Mesenchymal stem cell (in vitro differentiated cells and primary cell): ENCODE results near the gene CLDN1.

Experiments used
- DNase-seq: peaks from one replicate; pipeline ENCODE4 v3.0.0-alpha.2; 2013
- H2AFZ ChIP-seq: one replicate; pipeline ENCODE4 v1.6.1; 2013; ENCODE audit warnings: low read depth, mild to moderate bottlenecking, control low read depth, inconsistent platforms, low read length, moderate library complexity
- H2AK5ac ChIP-seq: 2 replicates; pipeline ENCODE4 v1.6.1; 2013; ENCODE audit warnings: low read length, moderate library complexity, mild to moderate bottlenecking, inconsistent platforms; ENCODE audit not compliant: severe bottlenecking
- H2BK120ac ChIP-seq: one replicate; pipeline ENCODE4 v1.6.1; 2013; ENCODE audit warnings: low read depth, mild to moderate bottlenecking, inconsistent platforms, low read length, moderate library complexity
- H2BK12ac ChIP-seq, 2 experiments: one replicate each; pipeline ENCODE4 v1.6.1; 2013; ENCODE audit warnings: inconsistent platforms in 2 of 2, low read length in 2 of 2, mild to moderate bottlenecking in 2 of 2, moderate library complexity in 2 of 2, control low read depth in 1 of 2
- H2BK15ac ChIP-seq: one replicate; pipeline ENCODE4 v1.6.1; 2013; ENCODE audit warnings: mild to moderate bottlenecking, low read depth, inconsistent platforms; ENCODE audit not compliant: poor library complexity, severe bottlenecking
- H2BK5ac ChIP-seq: 2 replicates; pipeline ENCODE4 v1.6.1; 2013; ENCODE audit warnings: low read depth, mild to moderate bottlenecking, low read length, control low read depth, inconsistent platforms; ENCODE audit not compliant: poor library complexity, severe bottlenecking
- H3K14ac ChIP-seq, 2 experiments: one replicate each; pipeline ENCODE4 v1.6.1; 2013; ENCODE audit warnings: inconsistent platforms in 2 of 2, low read length in 2 of 2, control low read depth in 1 of 2, mild to moderate bottlenecking in 1 of 2, moderate library complexity in 1 of 2
- H3K18ac ChIP-seq, 2 experiments: one replicate each; pipeline ENCODE4 v1.6.1; 2013; ENCODE audit warnings: inconsistent platforms in 2 of 2, low read length in 2 of 2, control low read depth in 1 of 2, low read depth in 1 of 2, mild to moderate bottlenecking in 1 of 2
- H3K23ac ChIP-seq, 2 experiments: one replicate each; pipeline ENCODE4 v1.6.1; 2013; ENCODE audit warnings: inconsistent platforms in 2 of 2, low read length in 2 of 2, mild to moderate bottlenecking in 2 of 2, moderate library complexity in 2 of 2, control low read depth in 1 of 2
- H3K27ac ChIP-seq: 2 replicates; pipeline ENCODE4 v1.5.1; 2013; ENCODE audit warnings: mild to moderate bottlenecking, moderate library complexity, low read length, control low read depth, inconsistent platforms; ENCODE audit not compliant: poor library complexity, severe bottlenecking
- H3K27me3 ChIP-seq, 2 experiments: 2 replicates each; pipeline versions ENCODE4 v1.6.1 to v1.7.0; 2013; ENCODE audit warnings: low read length in 2 of 2, mild to moderate bottlenecking in 2 of 2, moderate library complexity in 2 of 2, control low read depth in 1 of 2, inconsistent platforms in 1 of 2; ENCODE audit not compliant: control insufficient read depth in 1 of 2, insufficient read depth in 1 of 2
- H3K36me3 ChIP-seq, 2 experiments: 2 replicates each; pipeline versions ENCODE4 v1.6.1 to v1.7.0; 2013; ENCODE audit warnings: low read length in 2 of 2, control low read depth in 1 of 2, inconsistent platforms in 1 of 2, low read depth in 1 of 2, mild to moderate bottlenecking in 1 of 2; ENCODE audit not compliant: insufficient read depth in 2 of 2, control insufficient read depth in 1 of 2
- H3K4ac ChIP-seq, 2 experiments: one replicate each; pipeline ENCODE4 v1.6.1; 2013; ENCODE audit warnings: inconsistent platforms in 2 of 2, low read length in 2 of 2, mild to moderate bottlenecking in 2 of 2, moderate library complexity in 2 of 2, control low read depth in 1 of 2, low read depth in 1 of 2
- H3K4me1 ChIP-seq: 2 replicates; pipeline ENCODE4 v1.6.1; 2013; ENCODE audit warnings: low read depth, low read length, control low read depth; ENCODE audit not compliant: control insufficient read depth, insufficient read depth
- H3K4me2 ChIP-seq: 2 replicates; pipeline ENCODE4 v1.6.1; 2013; ENCODE audit warnings: low read length, mild to moderate bottlenecking, inconsistent platforms; ENCODE audit not compliant: poor library complexity, severe bottlenecking
- H3K4me3 ChIP-seq, 2 experiments: 2 replicates each; pipeline versions ENCODE4 v1.5.1 to v1.7.0; 2013; ENCODE audit warnings: low read length in 2 of 2, mild to moderate bottlenecking in 2 of 2, control low read depth in 1 of 2, low read depth in 1 of 2; ENCODE audit not compliant: insufficient read depth in 1 of 2
- H3K79me1 ChIP-seq: replicated peaks from 2 replicates; pipeline ENCODE4 v1.6.1; 2013; ENCODE audit warnings: mild to moderate bottlenecking, control low read depth, low read length, inconsistent platforms; ENCODE audit not compliant: poor library complexity, severe bottlenecking
- H3K9ac ChIP-seq: 2 replicates; pipeline ENCODE4 v1.7.0; 2013; ENCODE audit warnings: mild to moderate bottlenecking, low read length, moderate library complexity
- H3K9me3 ChIP-seq: 2 replicates; pipeline ENCODE4 v1.7.0; 2013; ENCODE audit warnings: mild to moderate bottlenecking, low read length; ENCODE audit not compliant: control insufficient read depth
- H4K8ac ChIP-seq: one replicate; pipeline ENCODE4 v1.6.1; 2013; ENCODE audit warnings: inconsistent platforms, mild to moderate bottlenecking, low read length, moderate library complexity
- H4K91ac ChIP-seq: one replicate; pipeline ENCODE4 v1.6.1; 2013; ENCODE audit warnings: mild to moderate bottlenecking, low read length, inconsistent platforms
- WGBS: methylation state at CpG from one replicate; pipeline ENCODE4 v1.1.7; 2013; ENCODE audit warnings: mixed read lengths; 5-methylcytosine and 5-hydroxymethylcytosine counted together

CLDN1 gene

DNA sequence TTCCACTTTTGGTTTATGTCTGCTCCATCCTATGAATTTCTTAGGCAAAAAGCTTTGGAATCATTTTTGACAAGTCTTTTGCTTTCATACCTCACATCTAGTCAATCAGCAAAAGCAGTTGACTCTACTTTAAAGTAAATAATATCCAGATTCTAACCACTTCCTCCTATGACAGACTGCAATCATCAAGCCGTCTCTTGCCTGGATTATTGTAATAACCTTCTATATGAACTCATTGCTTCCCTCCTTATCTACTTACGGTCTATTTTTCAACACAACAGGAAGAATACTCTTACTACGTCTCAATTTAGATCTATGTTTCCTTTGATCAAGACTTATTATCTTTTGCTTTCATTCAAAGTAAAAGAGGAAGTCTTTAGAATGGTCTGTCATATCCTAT is 20.7 kb downstream of the CLDN1 start:
- Histone ChIP-seq H2BK15ac (no peak overlapping the region), H3K36me3 (no peaks in the 10 kb centered on the region), H3K27me3 (no peaks in the 10 kb centered on the region)

DNA sequence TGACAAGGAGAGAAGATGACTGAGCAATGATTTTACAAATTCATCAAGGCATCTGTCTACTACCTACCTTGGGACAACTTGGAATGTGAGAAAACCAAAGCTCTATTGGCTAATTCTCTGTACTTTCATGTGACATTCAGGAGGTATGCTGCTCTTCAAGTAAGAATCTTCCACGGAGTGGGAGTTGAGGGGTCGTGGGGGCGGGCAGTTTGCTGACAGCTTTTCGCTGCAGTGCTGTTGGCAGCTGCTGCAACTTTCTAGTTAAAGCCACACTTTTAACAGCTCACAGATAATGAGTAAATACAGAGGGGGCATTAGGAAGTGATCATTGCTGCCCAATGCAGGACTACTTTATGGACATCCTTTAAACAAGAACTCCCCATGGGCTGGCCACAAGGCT is 22.3 kb downstream of the CLDN1 start:
- no peak overlapping the region for H2BK12ac ChIP-seq
- H3K23ac ChIP-seq: no peak overlapping the region
- WGBS: 88% methylated on average over 4 of the region's 4 CpGs
- H3K4me3 ChIP-seq: no peak overlapping the region
- H3K27me3 ChIP-seq: no peaks in the 10 kb centered on the region
- H3K79me1 ChIP-seq: no peaks in the 10 kb centered on the region
- no peak overlapping the region for H4K8ac ChIP-seq
- H3K9me3 ChIP-seq: no peaks in the 10 kb centered on the region
- no peak overlapping the region for H2BK120ac ChIP-seq
- no peak overlapping the region for H2BK5ac ChIP-seq
- no peak overlapping the region for H2AFZ ChIP-seq
- no peak overlapping the region for H3K14ac ChIP-seq
- H3K4ac ChIP-seq: no peak overlapping the region
- no peak overlapping the region for H2BK15ac ChIP-seq
- H3K36me3 ChIP-seq: no peaks in the 10 kb centered on the region
- H4K91ac ChIP-seq: no peak overlapping the region
- no peak overlapping the region for H3K18ac ChIP-seq
- H3K4me1 ChIP-seq: peaks cover 1% of the 10 kb centered on the region
- no peak overlapping the region for H3K4me2 ChIP-seq
- no peak overlapping the region for H2AK5ac ChIP-seq
- no peak overlapping the region for H3K9ac ChIP-seq
- H3K27ac ChIP-seq: no peak overlapping the region
- no peak for DNase-seq

More for the DNA sequence above, 20.7 kb downstream of the CLDN1 start:
- H3K27ac ChIP-seq: no peak overlapping the region
- no peak overlapping the region for H2AFZ ChIP-seq
- no peak overlapping the region for H3K14ac ChIP-seq
- no peak overlapping the region for H4K91ac ChIP-seq
- H3K9me3 ChIP-seq: no peaks in the 10 kb centered on the region
- H3K9ac ChIP-seq: no peak overlapping the region
- H4K8ac ChIP-seq: no peak overlapping the region
- no peak overlapping the region for H3K4me2 ChIP-seq
- H3K4ac ChIP-seq: no peak overlapping the region
- H2AK5ac ChIP-seq: no peak overlapping the region
- WGBS: 28% methylated on average over 2 of the region's 3 CpGs
- peaks cover 1% of the 10 kb centered on the region for H3K4me1 ChIP-seq
- no peak overlapping the region for H2BK12ac ChIP-seq
- no peak overlapping the region for H3K18ac ChIP-seq
- H3K4me3 ChIP-seq: no peak overlapping the region
- no peak for DNase-seq
- no peak overlapping the region for H2BK5ac ChIP-seq
- H3K23ac ChIP-seq: no peak overlapping the region
- no peaks in the 10 kb centered on the region for H3K79me1 ChIP-seq
- no peak overlapping the region for H2BK120ac ChIP-seq

DNA sequence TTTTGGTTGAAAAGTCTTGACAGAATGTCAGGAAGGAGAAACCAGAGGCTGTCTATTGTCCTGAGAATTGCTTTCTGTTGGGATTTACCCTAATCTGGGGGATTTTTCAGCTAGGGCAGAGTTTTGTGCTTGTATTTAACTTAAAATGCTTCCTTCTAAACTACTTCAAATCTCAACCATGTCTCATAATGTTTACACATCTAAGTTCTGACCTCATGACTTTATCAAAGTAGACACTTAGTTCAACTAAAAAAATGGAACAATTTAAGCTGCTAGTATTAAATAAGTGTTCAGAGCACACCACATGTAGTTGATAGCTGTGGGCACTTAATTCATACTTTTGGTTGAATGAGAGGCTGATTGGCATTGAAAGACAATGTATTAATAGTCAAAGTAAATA is 28.2 kb downstream of the CLDN1 start:
- H2BK15ac ChIP-seq: no peak overlapping the region
- no peak for DNase-seq
- no peak overlapping the region for H3K4me3 ChIP-seq
- no peak overlapping the region for H2BK12ac ChIP-seq
- no peak overlapping the region for H2AK5ac ChIP-seq
- no peak overlapping the region for H3K23ac ChIP-seq
- H3K9ac ChIP-seq: no peak overlapping the region
- no peak overlapping the region for H3K27ac ChIP-seq
- no peak overlapping the region for H2AFZ ChIP-seq
- no peaks in the 10 kb centered on the region for H3K79me1 ChIP-seq
- H3K4me2 ChIP-seq: no peak overlapping the region
- no peaks in the 10 kb centered on the region for H3K4me1 ChIP-seq
- H3K27me3 ChIP-seq: no peaks in the 10 kb centered on the region
- no peak overlapping the region for H3K18ac ChIP-seq
- no peak overlapping the region for H4K8ac ChIP-seq
- no peak overlapping the region for H2BK120ac ChIP-seq
- no peak overlapping the region for H3K14ac ChIP-seq
- no peak overlapping the region for H3K4ac ChIP-seq
- H4K91ac ChIP-seq: no peak overlapping the region
- peaks cover 2% of the 10 kb centered on the region for H3K9me3 ChIP-seq
- H3K36me3 ChIP-seq: no peaks in the 10 kb centered on the region
- H2BK5ac ChIP-seq: no peak overlapping the region

DNA sequence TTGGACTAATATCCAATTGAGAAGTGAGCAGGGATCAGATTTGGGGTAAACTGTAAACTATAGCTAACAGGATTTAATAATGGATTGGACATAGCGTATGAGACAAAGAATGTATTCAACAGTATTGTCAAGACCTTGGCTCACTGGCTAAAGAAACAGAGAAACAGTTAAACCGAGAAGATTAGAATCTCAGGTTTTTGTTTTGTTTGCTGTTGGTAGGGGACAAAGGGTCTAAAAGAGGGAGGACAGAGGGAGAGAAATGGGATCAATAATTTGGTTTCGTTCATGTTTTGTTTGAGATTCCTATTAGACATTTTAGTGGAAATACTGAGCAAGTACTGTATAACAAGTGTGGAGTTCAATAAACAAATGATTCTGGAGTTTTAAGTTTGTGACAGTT is 28.6 kb downstream of the CLDN1 start:
- H3K27ac ChIP-seq: no peak overlapping the region
- peaks cover 2% of the 10 kb centered on the region for H3K9me3 ChIP-seq
- no peak overlapping the region for H2AFZ ChIP-seq
- no peak for DNase-seq
- no peak overlapping the region for H2BK12ac ChIP-seq
- no peak overlapping the region for H2BK15ac ChIP-seq
- no peak overlapping the region for H2BK5ac ChIP-seq
- H3K79me1 ChIP-seq: no peaks in the 10 kb centered on the region
- H3K18ac ChIP-seq: no peak overlapping the region
- H3K23ac ChIP-seq: no peak overlapping the region
- no peak overlapping the region for H4K8ac ChIP-seq
- no peak overlapping the region for H3K4me3 ChIP-seq
- no peak overlapping the region for H3K4me2 ChIP-seq
- no peak overlapping the region for H2BK120ac ChIP-seq
- H3K14ac ChIP-seq: no peak overlapping the region
- H3K4ac ChIP-seq: no peak overlapping the region
- H3K36me3 ChIP-seq: no peaks in the 10 kb centered on the region
- no peaks in the 10 kb centered on the region for H3K4me1 ChIP-seq
- no peak overlapping the region for H3K9ac ChIP-seq
- H4K91ac ChIP-seq: no peak overlapping the region
- no peaks in the 10 kb centered on the region for H3K27me3 ChIP-seq
- no peak overlapping the region for H2AK5ac ChIP-seq
- WGBS: 95% methylated on average over 3 of the region's 3 CpGs
